ENCODE data around the gene SLC25A39.
"Not testable (repeated sequence)": the region's sequence is repeated elsewhere in the genome, so short reads cannot be mapped to it uniquely, and the experiment has no call there.

The SLC25A39 gene

GRCh38 chr17:44335968-44336367, 11.3 kb upstream of the SLC25A39 start:
- no peak for DNase-seq (ENCODE audit: low read depth in 2 of 2, low spot score in 1 of 2)

GRCh38 chr17:44335564-44335963, 10.9 kb upstream of the SLC25A39 start:
- no peak for DNase-seq (ENCODE audit: low read depth in 2 of 2, low spot score in 1 of 2)

GRCh38 chr17:44334727-44335126, 10.1 kb upstream of the SLC25A39 start:
- DNase-seq (ENCODE audit: low read depth in 2 of 2, low spot score in 1 of 2) = no peak

- DNase-seq (ENCODE audit: low read depth in 2 of 2, low spot score in 1 of 2) = no peak
Observed at GRCh38 chr17:44334315-44334714, 9.7 kb upstream of the SLC25A39 start.

GRCh38 chr17:44333371-44333770, 8.7 kb upstream of the SLC25A39 start:
- no peak for DNase-seq (ENCODE audit: low read depth in 2 of 2, low spot score in 1 of 2)

GRCh38 chr17:44331249-44331760, 6.7 kb upstream of the SLC25A39 start:
- DNase-seq (ENCODE audit: low read depth in 2 of 2, low spot score in 1 of 2) = peak; percentile 41 to 49

GRCh38 chr17:44330263-44330662, 5.6 kb upstream of the SLC25A39 start:
- not testable (repeated sequence) for DNase-seq (ENCODE audit: low read depth in 2 of 2, low spot score in 1 of 2)

- DNase-seq (ENCODE audit: low read depth in 2 of 2, low spot score in 1 of 2) = not testable (repeated sequence)
Observed at GRCh38 chr17:44329516-44329915, 4.9 kb upstream of the SLC25A39 start.

- no peak for DNase-seq (ENCODE audit: low read depth in 2 of 2, low spot score in 1 of 2)
Observed at GRCh38 chr17:44327715-44328449, 3.3 kb upstream of the SLC25A39 start.

GRCh38 chr17:44326861-44327444, 2.3 kb upstream of the SLC25A39 start:
- peak; percentile 86 to 93 for DNase-seq (ENCODE audit: low read depth in 2 of 2, low spot score in 1 of 2)

- DNase-seq (ENCODE audit: low read depth in 2 of 2, low spot score in 1 of 2) = no peak
Observed at GRCh38 chr17:44324092-44324570, 492 bp downstream of the SLC25A39 start.

GRCh38 chr17:44323359-44324091, 1.1 kb downstream of the SLC25A39 start:
- DNase-seq (ENCODE audit: low read depth in 2 of 2, low spot score in 1 of 2) = no peak

- DNase-seq (ENCODE audit: low read depth in 2 of 2, low spot score in 1 of 2) = no peak
Observed at GRCh38 chr17:44322236-44322895, 2.3 kb downstream of the SLC25A39 start.

GRCh38 chr17:44321246-44322120, 3.1 kb downstream of the SLC25A39 start:
- no peak for DNase-seq (ENCODE audit: low read depth in 2 of 2, low spot score in 1 of 2)

- DNase-seq (ENCODE audit: low read depth in 2 of 2, low spot score in 1 of 2) = no peak
Observed at GRCh38 chr17:44320066-44320465, 4.6 kb downstream of the SLC25A39 start.

- DNase-seq (ENCODE audit: low read depth in 2 of 2, low spot score in 1 of 2) = no peak
Observed at GRCh38 chr17:44318077-44318892, 6.3 kb downstream of the SLC25A39 start.

GRCh38 chr17:44317545-44317944, 7.1 kb downstream of the SLC25A39 start:
- no peak for DNase-seq (ENCODE audit: low read depth in 2 of 2, low spot score in 1 of 2)

GRCh38 chr17:44315760-44316731, 8.6 kb downstream of the SLC25A39 start:
- DNase-seq (ENCODE audit: low read depth in 2 of 2, low spot score in 1 of 2) = no peak

Data from stimulated activated CD8-positive, alpha-beta memory T cell treated with anti-CD3 and anti-CD28 coated beads, Interleukin-4, amount 100 ng/mL, for 4 hours (primary cell).